ENCODE results near the gene SETD2.

GRCh38 chr3:47012342-47013230 is 151.3 kb downstream of the SETD2 start:
- TF ChIP-seq EZH2phosphoT487 (IDR thresholded peaks at IDR 0.05; ENCODE audit: unreplicated experiment), result no peak
- TF ChIP-seq CTCF (conservative IDR thresholded peaks at IDR 0.05; ENCODE audit: low read depth in 2 of 2), result no peak

Data from GM23338 (cell line).